ENCODE data around the gene ZFP36L2.
A peak's percentile ranks its signal among the peaks of the same experiment; 100 is the strongest.

ZFP36L2 gene

GRCh38 chr2:43227830-43228281, 1.4 kb upstream of the ZFP36L2 start:
- TF ChIP-seq CTCF (IDR thresholded peaks at IDR 0.05), result no peak
- Histone ChIP-seq H3K27ac (peak overlapping the region; percentile 98 to 99), H3K4me3 (peak overlapping the region; percentile 94)
- DNase-seq (ENCODE audit: low spot score), result no peak

- H3K27ac ChIP-seq, result peak overlapping the region; percentile 98 to 99
- DNase-seq (ENCODE audit: low spot score), result peak; percentile 98
- peak; percentile 38 for TF ChIP-seq CTCF (IDR thresholded peaks at IDR 0.05)
Measured at GRCh38 chr2:43226955-43227829, 786 bp upstream of the ZFP36L2 start.

GRCh38 chr2:43225788-43226557, 433 bp downstream of the ZFP36L2 start:
- TF ChIP-seq CTCF (IDR thresholded peaks at IDR 0.05), result no peak
- Histone ChIP-seq H3K27ac (peak overlapping the region; percentile 98 to 99), H3K4me3 (peak overlapping the region; percentile 94)
- DNase-seq (ENCODE audit: low spot score), result no peak

More at GRCh38 chr2:43226955-43227829, 786 bp upstream of the ZFP36L2 start:
- H3K4me3 ChIP-seq, result peak overlapping the region; percentile 94

- H3K27ac ChIP-seq, result peak overlapping the region; percentile 98 to 99
- no peak for DNase-seq (ENCODE audit: low spot score)
- no peak for TF ChIP-seq CTCF (IDR thresholded peaks at IDR 0.05)
- peak overlapping the region; percentile 94 for H3K4me3 ChIP-seq
Measured at GRCh38 chr2:43225093-43225787, 1.2 kb downstream of the ZFP36L2 start.

GRCh38 chr2:43224571-43225092, 1.8 kb downstream of the ZFP36L2 start:
- H3K4me3 ChIP-seq, result peak overlapping the region; percentile 94
- no peak for DNase-seq (ENCODE audit: low spot score)
- no peak for TF ChIP-seq CTCF (IDR thresholded peaks at IDR 0.05)
- H3K27ac ChIP-seq, result peak overlapping the region; percentile 98 to 99

GRCh38 chr2:43224131-43224570, 2.3 kb downstream of the ZFP36L2 start:
- TF ChIP-seq CTCF (IDR thresholded peaks at IDR 0.05), result no peak
- no peak for DNase-seq (ENCODE audit: low spot score)
- H3K4me3 ChIP-seq, result peak overlapping the region; percentile 94
- H3K27ac ChIP-seq, result peak overlapping the region; percentile 98 to 99

Measured in coronary artery (tissue), 2 donors.